ENCODE data around the gene TRIM23.

Gene TRIM23

GRCh38 chr5:65563777-65564176, 60.4 kb downstream of the TRIM23 start:
- no peak for DNase-seq

DNA sequence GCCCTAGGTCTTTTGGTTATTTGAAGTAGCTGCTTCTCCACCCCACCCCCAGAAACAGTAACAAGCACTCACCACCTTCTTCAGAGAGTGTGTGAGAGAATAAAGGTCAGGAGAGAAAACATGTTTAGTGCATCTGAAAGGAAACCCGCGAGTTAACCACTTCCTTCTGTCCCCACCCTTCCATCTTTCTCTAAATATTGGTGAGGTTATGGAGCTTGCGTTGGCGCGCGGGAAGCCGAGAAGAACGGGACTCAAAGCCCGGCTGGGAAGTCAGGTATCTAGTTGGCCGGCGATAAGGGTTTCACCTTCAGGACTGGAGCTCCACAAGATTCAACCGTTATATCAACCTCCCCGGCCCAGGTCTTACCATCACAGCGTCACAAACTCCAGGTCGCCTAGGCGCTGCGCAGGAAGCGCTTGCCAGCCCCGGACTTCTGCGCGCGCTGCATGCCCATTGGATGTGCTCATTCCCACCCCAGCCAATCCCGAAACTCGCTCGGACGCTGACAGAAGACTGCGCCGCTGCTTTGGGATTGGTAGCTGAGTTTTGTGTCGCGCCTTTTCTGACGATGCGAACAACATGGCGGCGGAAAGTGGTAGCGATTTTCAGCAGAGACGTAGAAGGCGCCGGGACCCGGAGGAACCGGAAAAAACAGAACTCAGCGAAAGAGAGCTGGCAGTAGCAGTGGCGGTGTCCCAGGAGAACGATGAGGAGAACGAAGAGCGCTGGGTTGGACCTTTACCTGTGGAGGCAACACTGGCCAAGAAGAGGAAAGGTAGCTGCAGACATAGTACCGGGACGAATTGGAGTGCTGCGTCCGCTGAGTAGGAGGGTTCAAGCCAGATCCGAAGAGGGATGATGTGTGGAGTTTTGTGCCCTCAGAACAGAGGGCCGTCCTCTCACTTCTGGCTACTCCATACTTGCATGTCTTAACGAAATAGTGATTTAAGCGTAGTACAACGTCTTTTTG, 61.1 kb downstream of the TRIM23 start, which contains the start of the genes CENPK and PPWD1:
TSS of gene CENPK (minus strand) at position 438 of the 971 bp plus-strand sequence. CDS start 8,261 bp downstream, outside the sequence.
TSS of gene PPWD1 (plus strand) at position 566 of the 971 bp plus-strand sequence. CDS start at position 581, 15 bp downstream.
- DNase-seq = peak; percentile 97

DNA sequence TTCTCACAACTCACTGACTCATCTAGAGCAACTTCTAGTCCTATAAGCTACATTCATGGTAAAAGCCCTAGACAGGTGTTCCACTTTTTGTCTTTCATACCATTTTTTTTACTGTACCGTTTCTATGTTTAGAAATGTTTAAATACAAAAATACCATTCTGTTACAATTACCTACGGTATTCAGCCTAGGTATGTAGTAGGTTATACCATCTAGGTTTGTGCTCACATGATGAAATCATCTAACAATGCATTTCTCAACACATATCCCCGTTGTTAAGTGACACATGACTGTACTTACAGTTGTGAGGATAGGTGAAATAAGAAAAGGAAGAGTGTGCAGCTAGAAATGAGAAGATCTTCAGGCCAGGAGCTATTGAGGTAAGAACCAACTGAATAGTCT, 67.4 kb downstream of the TRIM23 start:
- DNase-seq = no peak

DNA sequence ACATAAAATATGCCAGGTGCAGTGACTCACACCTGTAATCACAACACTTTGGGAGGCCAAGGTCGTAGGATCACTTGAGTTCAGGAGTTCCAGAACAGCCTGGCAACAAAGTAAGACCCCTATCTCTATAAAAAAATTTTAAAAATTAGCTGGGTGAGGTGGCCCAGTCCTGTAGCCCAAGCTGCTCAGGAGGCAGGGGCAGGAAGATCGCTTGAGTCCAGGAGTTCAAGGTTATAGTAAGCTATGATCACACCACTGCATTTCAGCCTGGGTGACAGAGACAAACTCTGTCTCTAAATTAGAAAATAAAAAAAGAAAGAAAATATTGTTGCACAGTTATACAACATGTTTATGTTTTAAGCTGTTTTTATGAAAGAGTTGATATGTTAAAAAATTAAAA, 68.0 kb downstream of the TRIM23 start:
- no peak for DNase-seq

GRCh38 chr5:65555287-65555686, 68.8 kb downstream of the TRIM23 start:
- DNase-seq = no peak

DNA sequence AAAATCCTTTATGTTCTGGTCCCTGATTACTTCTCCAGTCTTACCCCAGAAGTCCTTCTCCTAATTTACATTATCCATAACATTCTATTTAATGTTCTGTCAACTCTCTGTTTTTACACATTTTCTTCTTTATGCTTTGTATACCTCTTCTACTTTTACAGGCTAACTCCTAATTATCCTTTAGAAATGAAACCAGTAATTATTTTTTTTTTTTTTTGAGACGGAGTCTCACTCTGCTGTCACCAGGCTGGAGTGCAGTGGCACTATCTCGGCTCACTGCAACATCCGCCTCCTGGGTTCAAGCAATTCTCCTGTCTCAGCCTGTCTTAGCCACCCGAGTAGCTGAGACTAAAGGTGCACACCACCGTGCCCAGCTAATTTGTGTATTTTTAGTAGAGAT, 70.2 kb downstream of the TRIM23 start:
- DNase-seq = no peak

- no peak for DNase-seq
Observed at GRCh38 chr5:65548281-65548680, 75.9 kb downstream of the TRIM23 start.

- DNase-seq = no peak
Observed at GRCh38 chr5:65546141-65546540, 78.0 kb downstream of the TRIM23 start.

- no peak for DNase-seq
Observed at GRCh38 chr5:65544473-65544872, 79.7 kb downstream of the TRIM23 start.

DNA sequence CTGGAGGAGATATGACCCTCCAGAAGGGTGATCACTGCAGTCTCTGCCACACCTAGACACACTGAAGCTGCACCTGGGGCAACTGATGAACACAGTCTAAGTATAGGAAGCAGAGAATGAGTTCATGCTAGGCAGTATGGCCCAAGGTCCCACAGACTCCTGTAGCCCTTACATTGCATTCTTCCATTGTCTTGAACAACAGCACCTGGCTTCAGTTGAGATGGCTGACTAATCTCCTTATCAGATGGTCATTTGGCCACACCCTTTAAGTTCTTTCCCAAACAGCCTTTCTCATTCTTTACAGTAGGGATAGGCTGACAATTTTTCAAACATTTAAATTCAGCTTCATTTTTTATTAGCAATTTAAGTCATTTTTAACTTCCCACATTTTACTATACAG, 84.3 kb downstream of the TRIM23 start:
- DNase-seq = no peak

Measured in femur (tissue), 1 donor.